NCI-H2227 (cell line): ENCODE measurements around the gene TP53AIP1.
A peak's percentile ranks its signal among the peaks of the same experiment; 100 is the strongest.

Experiments
- DNase-seq: peaks from one replicate; lab custom pipeline; 2025; ENCODE audit not compliant: unreplicated experiment; lab: John Stamatoyannopoulos, UW

TP53AIP1 gene

GRCh38 chr11:128890543-128891368, 51.9 kb downstream of the TP53AIP1 start, which contains the start of gene KCNJ5:
KCNJ5 (plus strand) TSS chr11:128891356; CDS start chr11:128911274, 19,918 bp downstream.
- peak; percentile 34 for DNase-seq

- no peak for DNase-seq
Measured at GRCh38 chr11:128890216-128890542, 52.5 kb downstream of the TP53AIP1 start.

GRCh38 chr11:128889657-128890213, 52.9 kb downstream of the TP53AIP1 start:
- no peak for DNase-seq

DNA sequence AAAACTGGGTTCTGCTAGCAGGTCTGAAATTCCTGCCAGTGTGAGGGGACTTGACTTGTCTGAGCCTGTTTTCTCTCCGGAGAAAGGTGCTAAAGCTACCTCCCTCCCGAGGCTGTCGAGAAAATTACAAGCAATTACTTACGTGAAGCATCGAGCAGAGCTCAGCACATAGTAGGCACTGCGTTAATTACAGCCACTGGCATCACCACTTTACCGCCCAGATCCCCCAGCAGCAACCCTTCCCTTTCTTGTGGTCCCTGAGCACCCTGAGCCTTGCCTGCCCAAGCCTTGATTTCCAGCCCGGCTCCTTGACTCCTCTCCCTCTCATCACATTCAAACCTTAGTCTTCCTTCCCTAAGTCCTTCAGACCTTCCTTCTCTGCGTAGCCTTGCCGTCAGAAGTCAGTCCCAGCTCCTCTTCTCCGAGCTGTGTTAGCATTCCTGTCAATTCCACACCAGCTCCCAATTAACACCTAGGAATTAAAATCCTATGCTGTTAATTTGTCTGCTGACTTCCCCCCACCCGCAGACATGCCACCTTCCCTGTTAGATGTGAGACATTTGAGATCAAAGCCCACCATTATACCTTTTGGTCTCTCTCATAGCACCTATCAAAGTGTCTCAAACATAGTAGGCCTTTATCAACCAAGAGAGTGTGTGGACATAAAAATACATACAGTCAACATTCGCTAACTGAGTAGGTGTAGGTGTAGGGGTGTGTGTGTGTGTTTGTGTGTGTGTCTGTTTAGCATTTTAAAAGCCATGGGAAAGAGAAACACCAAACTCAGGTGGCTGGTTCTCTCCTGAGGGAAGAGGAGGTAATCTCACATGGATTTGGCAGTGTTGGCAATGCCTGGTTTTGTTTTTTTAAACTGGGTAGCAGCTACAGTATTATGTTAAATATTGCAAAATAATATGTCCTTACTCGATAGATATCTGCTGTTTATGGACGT, 54.4 kb downstream of the TP53AIP1 start:
- DNase-seq: no peak

GRCh38 chr11:128886406-128887124, 56.1 kb downstream of the TP53AIP1 start:
- DNase-seq: peak; percentile 2
